ENCODE measurements around the gene CARD8.

- TF ChIP-seq GATA3 (IDR thresholded peaks at IDR 0.05; ENCODE audit: low read depth, low read length): no peak
- TF ChIP-seq GATA2 (IDR thresholded peaks at IDR 0.05; ENCODE audit: low read depth, low read length): no peak
Measured at GRCh38 chr19:48186541-48186991, 69.1 kb downstream of the CARD8 start.

All from SH-SY5Y (cell line).